Suprapubic skin (tissue), 4 donors: ENCODE data around the gene BIVM. TPM values are rescaled to one million over a fixed set of nuclear protein-coding genes. Genes with fewer than 3 reads are reported as not detected.

ENCODE experiments used
- DNase-seq, 2 donors: peaks; one replicate each; pipeline ENCODE4 v3.0.0-alpha.2; 2019; ENCODE audit warnings: low spot score in 2 of 2
- H3K27ac ChIP-seq: fragments of 200-600 bp; sonication (generic); one replicate; pipeline ENCODE4 v1.5.1; 2019
- H3K27me3 ChIP-seq: fragments of 200-600 bp; sonication (generic); one replicate; pipeline ENCODE4 v1.5.1; 2019
- H3K36me3 ChIP-seq: fragments of 200-600 bp; sonication (generic); one replicate; pipeline ENCODE4 v1.5.1; 2019
- H3K4me1 ChIP-seq: fragments of 200-600 bp; sonication (generic); one replicate; pipeline ENCODE4 v1.5.1; 2019
- H3K4me3 ChIP-seq: fragments of 200-600 bp; sonication (generic); one replicate; pipeline ENCODE4 v1.5.1; 2019; ENCODE audit warnings: mild to moderate bottlenecking
- H3K9me3 ChIP-seq: fragments of 200-600 bp; sonication (generic); one replicate; pipeline ENCODE4 v1.5.1; 2019
- EP300 ChIP-seq: sonication (generic); formaldehyde crosslinking; IDR thresholded peaks from one replicate; pipeline ENCODE4 v1.6.1; 2017; ENCODE audit warnings: antibody characterized with exemption
- POLR2A ChIP-seq, 2 donors: fragments of 450-650 bp; IDR thresholded peaks; one replicate each; pipeline ENCODE4 v1.6.1; 2017; ENCODE audit warnings: antibody characterized with exemption in 2 of 2, mild to moderate bottlenecking in 2 of 2, moderate library complexity in 2 of 2
- POLR2AphosphoS5 ChIP-seq, 3 donors: sonication (generic); formaldehyde crosslinking; IDR thresholded peaks; one replicate each; pipeline ENCODE4 v1.6.1; 2017; ENCODE audit warnings: antibody characterized with exemption in 3 of 3
- WGBS: methylation state at CpG from one replicate; pipeline ENCODE4 v1.1.5; 2018; 5-methylcytosine and 5-hydroxymethylcytosine counted together
- total RNA-seq, 4 donors: library from RNA; depleted of rRNA; stranded (reverse); fragments of >200 nt; gene quantifications; one replicate each; pipeline ENCODE4 v1.1.0, GENCODE V29; 2016
- TF ChIP-seq, protein P1 (sequence below), 2 donors: fragments of 200-600 bp in 1 of 2; fragments of 450-650 bp in 1 of 2; sonication (generic) in 1 of 2; IDR thresholded peaks; one replicate each; pipeline ENCODE4 v1.5.1; 2016 to 2019; ENCODE audit warnings: antibody characterized with exemption in 2 of 2, mild to moderate bottlenecking in 1 of 2, moderate library complexity in 1 of 2

Gene BIVM
- total RNA-seq, 4 donors from 2014 or later = 3.3 to 21.1 (median 7.3) TPM

DNA sequence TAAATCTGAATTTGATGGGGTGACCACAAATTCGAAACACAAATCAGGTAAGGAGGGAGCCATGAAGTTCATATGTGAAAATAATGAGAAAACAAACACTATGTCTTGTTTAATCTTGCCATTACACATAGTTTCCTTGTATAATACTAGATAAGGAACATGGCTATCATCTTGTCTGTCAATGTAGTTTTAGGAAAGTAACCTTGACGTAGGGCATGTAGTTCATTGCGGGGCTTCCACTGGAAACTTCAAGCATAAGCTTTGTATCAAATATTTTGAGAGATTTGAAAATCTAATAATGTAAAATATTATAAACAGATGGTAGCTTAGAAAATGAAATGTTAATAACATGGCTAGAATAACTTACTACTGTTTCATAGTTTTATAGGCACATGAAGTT lies 8.8 kb downstream of the BIVM start:
- WGBS = 96% methylated on average over 3 of the region's 3 CpGs
- no peak for DNase-seq
- peaks cover 3% of the 10 kb centered on the region for H3K4me1 ChIP-seq

DNA sequence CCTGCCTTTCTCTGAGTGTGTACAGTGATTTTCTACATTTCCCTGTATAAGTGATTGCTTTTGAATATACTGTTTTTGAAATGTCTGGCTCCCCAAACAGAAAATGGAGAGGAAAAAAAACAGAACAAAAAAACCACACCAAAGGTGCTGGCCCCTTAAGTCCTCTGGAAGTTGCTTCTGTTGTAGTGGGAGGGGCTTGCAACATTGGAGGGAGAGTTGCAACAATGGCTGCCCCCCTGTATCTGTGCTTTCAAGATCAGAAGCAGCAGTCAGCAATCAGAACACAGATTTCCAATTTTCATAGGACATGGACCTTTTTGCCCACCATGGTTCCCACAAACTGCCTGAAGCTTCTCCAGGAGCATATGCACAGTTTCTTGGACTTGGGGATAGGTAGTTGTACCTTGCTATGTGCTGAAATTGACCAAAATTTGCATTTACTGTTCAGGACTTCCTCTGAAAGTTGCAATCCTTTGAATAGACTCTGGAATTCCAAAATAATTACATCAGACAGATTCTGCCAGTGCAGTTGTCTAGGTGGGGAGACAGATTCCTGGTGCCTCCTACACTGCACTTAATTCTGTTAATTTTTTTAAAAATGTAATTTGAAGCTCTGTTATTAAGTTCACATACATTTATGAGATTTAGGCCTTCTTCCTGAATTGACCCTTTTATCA lies 13.8 kb downstream of the BIVM start:
- Histone ChIP-seq H3K27ac (no peak overlapping the region), H3K36me3 (peaks cover 21% of the 10 kb centered on the region), H3K27me3 (no peaks in the 10 kb centered on the region), H3K4me3 (no peak overlapping the region), H3K9me3 (no peaks in the 10 kb centered on the region), H3K4me1 (no peaks in the 10 kb centered on the region)
- no peak for TF ChIP-seq EP300
- TF ChIP-seq POLR2A (IDR thresholded peaks at IDR 0.05) = no peak
- TF ChIP-seq, protein P1, sequence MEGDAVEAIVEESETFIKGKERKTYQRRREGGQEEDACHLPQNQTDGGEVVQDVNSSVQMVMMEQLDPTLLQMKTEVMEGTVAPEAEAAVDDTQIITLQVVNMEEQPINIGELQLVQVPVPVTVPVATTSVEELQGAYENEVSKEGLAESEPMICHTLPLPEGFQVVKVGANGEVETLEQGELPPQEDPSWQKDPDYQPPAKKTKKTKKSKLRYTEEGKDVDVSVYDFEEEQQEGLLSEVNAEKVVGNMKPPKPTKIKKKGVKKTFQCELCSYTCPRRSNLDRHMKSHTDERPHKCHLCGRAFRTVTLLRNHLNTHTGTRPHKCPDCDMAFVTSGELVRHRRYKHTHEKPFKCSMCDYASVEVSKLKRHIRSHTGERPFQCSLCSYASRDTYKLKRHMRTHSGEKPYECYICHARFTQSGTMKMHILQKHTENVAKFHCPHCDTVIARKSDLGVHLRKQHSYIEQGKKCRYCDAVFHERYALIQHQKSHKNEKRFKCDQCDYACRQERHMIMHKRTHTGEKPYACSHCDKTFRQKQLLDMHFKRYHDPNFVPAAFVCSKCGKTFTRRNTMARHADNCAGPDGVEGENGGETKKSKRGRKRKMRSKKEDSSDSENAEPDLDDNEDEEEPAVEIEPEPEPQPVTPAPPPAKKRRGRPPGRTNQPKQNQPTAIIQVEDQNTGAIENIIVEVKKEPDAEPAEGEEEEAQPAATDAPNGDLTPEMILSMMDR (IDR thresholded peaks at IDR 0.05) = no peak
- TF ChIP-seq POLR2AphosphoS5 (IDR thresholded peaks at IDR 0.05) = no peak
- DNase-seq = no peak

More for the DNA sequence above, 8.8 kb downstream of the BIVM start:
- Histone ChIP-seq H3K36me3 (peaks cover 6% of the 10 kb centered on the region), H3K27me3 (no peaks in the 10 kb centered on the region), H3K27ac (no peak overlapping the region), H3K9me3 (no peaks in the 10 kb centered on the region), H3K4me3 (no peak overlapping the region)
- TF ChIP-seq, protein P1 (IDR thresholded peaks at IDR 0.05) = no peak
- TF ChIP-seq EP300 = no peak
- no peak for TF ChIP-seq POLR2A (IDR thresholded peaks at IDR 0.05)
- TF ChIP-seq POLR2AphosphoS5 (IDR thresholded peaks at IDR 0.05) = no peak

DNA sequence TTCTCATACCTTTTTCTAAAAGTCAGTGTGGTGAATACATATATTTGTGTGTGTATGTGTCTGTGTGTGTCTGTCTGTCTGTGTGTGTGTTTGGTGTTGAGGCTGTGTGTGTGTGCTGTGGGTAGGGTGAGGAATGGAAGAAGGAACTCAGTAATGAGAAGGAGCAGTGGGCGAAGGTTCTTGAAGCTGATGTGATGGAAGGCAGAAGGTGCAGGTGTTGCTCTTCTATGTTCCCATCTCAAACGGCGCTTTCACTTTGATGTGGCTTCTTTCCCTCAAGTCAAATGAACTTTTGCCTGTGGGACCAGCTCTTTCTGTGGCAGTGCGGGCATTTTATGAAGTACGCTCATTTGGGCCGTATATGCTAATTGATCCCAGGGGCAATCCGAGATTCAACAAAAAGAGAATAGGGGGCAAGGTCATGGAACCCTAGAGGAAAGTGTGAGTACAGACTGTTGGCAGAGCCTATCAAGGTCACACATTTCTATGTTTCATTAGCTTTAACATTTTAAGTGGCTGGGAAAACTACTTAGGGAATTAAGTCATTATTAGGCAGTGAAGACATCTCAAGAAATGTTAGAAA lies 15.2 kb downstream of the BIVM start:
- no peak for DNase-seq
- TF ChIP-seq POLR2AphosphoS5 (IDR thresholded peaks at IDR 0.05) (no peak), EP300 (no peak), POLR2A (IDR thresholded peaks at IDR 0.05) (no peak)
- TF ChIP-seq, protein P1 (IDR thresholded peaks at IDR 0.05) = no peak
- 88% methylated on average over 7 of the region's 7 CpGs for WGBS
- H3K36me3 ChIP-seq = peaks cover 21% of the 10 kb centered on the region
- no peak overlapping the region for H3K27ac ChIP-seq
- no peak overlapping the region for H3K4me3 ChIP-seq
- no peaks in the 10 kb centered on the region for H3K27me3 ChIP-seq
- no peaks in the 10 kb centered on the region for H3K9me3 ChIP-seq
- no peaks in the 10 kb centered on the region for H3K4me1 ChIP-seq

DNA sequence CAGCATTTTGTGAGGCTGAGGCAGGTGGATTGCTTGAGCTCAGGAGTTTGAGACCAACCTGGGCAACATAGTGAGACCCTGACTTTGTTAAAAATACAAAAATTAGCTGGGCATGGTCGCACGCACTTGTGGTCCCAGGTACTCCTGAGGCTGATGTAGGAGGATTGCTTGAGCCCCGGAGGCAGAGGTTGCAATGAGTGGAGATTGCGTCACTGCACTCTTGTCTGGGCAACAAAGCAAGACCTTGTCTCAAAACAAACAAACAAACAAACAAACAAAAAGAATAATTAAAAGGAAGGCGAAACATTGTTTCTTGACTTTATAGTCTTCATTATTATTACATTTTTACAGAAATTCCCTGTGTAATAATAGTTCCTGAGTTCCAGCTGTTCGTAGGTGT lies 15.9 kb downstream of the BIVM start:
- H3K27ac ChIP-seq = no peak overlapping the region
- no peak for DNase-seq
- no peaks in the 10 kb centered on the region for H3K27me3 ChIP-seq
- no peaks in the 10 kb centered on the region for H3K4me1 ChIP-seq
- no peak overlapping the region for H3K4me3 ChIP-seq
- H3K36me3 ChIP-seq = peaks cover 26% of the 10 kb centered on the region
- TF ChIP-seq, protein P1 (IDR thresholded peaks at IDR 0.05) = no peak
- TF ChIP-seq POLR2A (IDR thresholded peaks at IDR 0.05) = no peak
- TF ChIP-seq POLR2AphosphoS5 (IDR thresholded peaks at IDR 0.05) = no peak
- no peak for TF ChIP-seq EP300
- WGBS = 91% methylated on average over 6 of the region's 6 CpGs
- H3K9me3 ChIP-seq = no peaks in the 10 kb centered on the region

DNA sequence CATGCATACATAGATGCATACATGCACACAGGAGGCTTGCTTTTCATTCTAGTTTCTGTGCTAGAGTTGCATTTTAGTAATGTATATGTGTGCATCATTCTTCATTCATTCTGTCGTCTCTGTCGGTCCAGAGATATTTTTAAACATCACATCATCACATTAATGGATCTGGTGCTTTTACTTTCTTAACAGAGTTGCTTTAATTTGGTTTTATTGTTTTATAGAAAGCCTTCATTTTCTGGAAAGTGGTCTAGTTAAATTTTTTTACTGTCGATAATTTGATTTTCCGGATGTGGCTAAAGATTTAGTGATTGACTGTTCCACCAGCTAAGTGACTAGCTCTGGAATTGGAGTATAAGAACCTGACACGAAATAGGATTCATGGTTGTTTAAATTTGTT lies 16.9 kb downstream of the BIVM start:
- no peak for DNase-seq
- Histone ChIP-seq H3K4me1 (no peaks in the 10 kb centered on the region), H3K36me3 (peaks cover 32% of the 10 kb centered on the region), H3K27me3 (no peaks in the 10 kb centered on the region), H3K27ac (no peak overlapping the region), H3K4me3 (no peak overlapping the region), H3K9me3 (no peaks in the 10 kb centered on the region)
- 87% methylated on average over 5 of the region's 5 CpGs for WGBS
- TF ChIP-seq, protein P1 (IDR thresholded peaks at IDR 0.05) = no peak
- TF ChIP-seq POLR2AphosphoS5 (IDR thresholded peaks at IDR 0.05) (no peak), POLR2A (IDR thresholded peaks at IDR 0.05) (no peak), EP300 (no peak)
